D721Med (cell line): ENCODE results near the gene PER3.

Source experiments
- DNase-seq: peaks from one replicate; pipeline ENCODE4 v3.0.0; 2011; ENCODE audit warnings: low spot score; ENCODE audit not compliant: insufficient read length
- FAIRE-seq: peaks from 2 replicates; lab custom pipeline; 2011; peaks lifted over from hg19 to GRCh38; lab: Jason Lieb, UNC
- CTCF ChIP-seq: IDR thresholded peaks from 2 replicates; pipeline ENCODE4 v1.5.1; 2012; ENCODE audit warnings: mild to moderate bottlenecking, control low read depth; ENCODE audit not compliant: insufficient read depth; ENCODE audit errors: missing control alignments

The PER3 gene

GRCh38 chr1:7859406-7859805 lies 75.3 kb downstream of the PER3 start:
- no peak for DNase-seq
- TF ChIP-seq CTCF = no peak
- FAIRE-seq = no peak

GRCh38 chr1:7860130-7860529 lies 76.0 kb downstream of the PER3 start:
- no peak for TF ChIP-seq CTCF
- DNase-seq (no peak), FAIRE-seq (no peak)

DNA sequence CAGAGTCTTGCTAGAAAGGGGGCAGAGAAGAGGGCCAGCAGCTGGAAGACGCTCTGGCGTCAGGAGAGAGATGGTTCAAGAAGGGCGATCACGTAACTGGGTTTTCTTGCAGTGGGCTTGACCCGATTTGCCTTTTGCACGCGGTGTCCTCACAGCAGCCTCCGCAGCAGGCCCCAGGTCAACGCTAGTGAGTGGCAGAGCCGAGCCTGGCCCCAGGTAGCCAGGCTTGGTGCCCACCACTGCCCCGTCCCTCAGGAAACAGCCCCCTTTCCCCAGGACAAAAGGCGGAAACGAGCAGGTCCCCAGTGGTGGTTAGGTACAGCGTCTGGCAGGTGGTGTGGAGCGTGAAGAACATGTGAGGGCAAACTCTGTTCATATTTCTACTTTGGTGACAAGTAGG lies 77.4 kb downstream of the PER3 start:
- no peak for TF ChIP-seq CTCF
- FAIRE-seq = no peak

GRCh38 chr1:7862211-7863060 lies 78.3 kb downstream of the PER3 start:
- DNase-seq (no peak), FAIRE-seq (no peak)
- TF ChIP-seq CTCF = no peak

More for the DNA sequence above, 77.4 kb downstream of the PER3 start:
- DNase-seq = no peak

- FAIRE-seq (no peak), DNase-seq (no peak)
- no peak for TF ChIP-seq CTCF
Observed at GRCh38 chr1:7863756-7864328, 79.8 kb downstream of the PER3 start.

- no peak for DNase-seq
- TF ChIP-seq CTCF = no peak
- no peak for FAIRE-seq
Observed at GRCh38 chr1:7865978-7866377, 81.9 kb downstream of the PER3 start.
